Osteoblast (primary cell): ENCODE measurements around the gene PHACTR1. TPM values are rescaled to one million over a fixed set of nuclear protein-coding genes. Genes with fewer than 3 reads are reported as not detected.

Experiments
- DNase-seq: peaks from one replicate; pipeline ENCODE4 v3.0.0; 2011; ENCODE audit warnings: low spot score, mixed read lengths; ENCODE audit not compliant: insufficient read length; ENCODE audit errors: missing footprints
- H2AFZ ChIP-seq: 2 replicates; pipeline ENCODE4 v1.6.0; 2011; ENCODE audit warnings: mild to moderate bottlenecking, low read length
- H3K27ac ChIP-seq: 2 replicates; pipeline ENCODE4 v1.5.1; 2011; ENCODE audit warnings: mild to moderate bottlenecking, low read depth, low read length, moderate library complexity
- H3K27me3 ChIP-seq: 2 replicates; pipeline ENCODE4 v1.6.0; 2012; ENCODE audit warnings: mild to moderate bottlenecking, control low read depth, inconsistent platforms, low read length, moderate library complexity; ENCODE audit not compliant: insufficient read depth
- H3K36me3 ChIP-seq: 2 replicates; pipeline ENCODE4 v1.5.1; 2011; ENCODE audit warnings: mild to moderate bottlenecking, low read length, control low read depth, moderate library complexity; ENCODE audit not compliant: insufficient read depth
- H3K4me1 ChIP-seq: 2 replicates; pipeline ENCODE4 v1.5.1; 2011; ENCODE audit warnings: mild to moderate bottlenecking, low read length, control low read depth, moderate library complexity; ENCODE audit not compliant: insufficient read depth
- H3K4me2 ChIP-seq: 2 replicates; pipeline ENCODE4 v1.6.0; 2011; ENCODE audit warnings: mild to moderate bottlenecking, low read length; ENCODE audit not compliant: insufficient read depth
- H3K4me3 ChIP-seq: fragments of 200-600 bp; sonication (generic); 3 replicates; pipeline ENCODE4 v1.5.1; 2012; ENCODE audit warnings: mild to moderate bottlenecking, low read length, inconsistent platforms; ENCODE audit not compliant: insufficient read depth
- H3K79me2 ChIP-seq: 2 replicates; pipeline ENCODE4 v1.6.0; 2012; ENCODE audit warnings: mild to moderate bottlenecking, low read length, control low read depth, inconsistent platforms; ENCODE audit not compliant: insufficient read depth
- H3K9me3 ChIP-seq: 2 replicates; pipeline ENCODE4 v1.5.1; 2011; ENCODE audit warnings: low read depth, low read length, control low read depth
- H4K20me1 ChIP-seq: 2 replicates; pipeline ENCODE4 v1.6.0; 2012; ENCODE audit warnings: mild to moderate bottlenecking, low read length, control low read depth; ENCODE audit not compliant: insufficient read depth
- CTCF ChIP-seq: IDR thresholded peaks from 2 replicates; pipeline ENCODE4 v1.5.1; 2011; ENCODE audit warnings: mild to moderate bottlenecking, low read depth, low read length, moderate library complexity; ENCODE audit errors: extremely low read depth
- total RNA-seq: library from RNA; depleted of rRNA; stranded (reverse); fragments of >200 nt; gene quantifications from 2 replicates; pipeline ENCODE4 v1.2.3, GENCODE V29; 2012

Gene PHACTR1
- total RNA-seq, 1 donor: 0.36 TPM

GRCh38 chr6:13006578-13007300 lies 290.2 kb downstream of the PHACTR1 start:
- Histone ChIP-seq H3K27ac (no peak overlapping the region), H4K20me1 (no peaks in the 10 kb centered on the region)
- no peak for DNase-seq

GRCh38 chr6:13007744-13008143 lies 291.2 kb downstream of the PHACTR1 start:
- no peak overlapping the region for H2AFZ ChIP-seq
- no peaks in the 10 kb centered on the region for H3K9me3 ChIP-seq
- DNase-seq: no peak

More at GRCh38 chr6:13006578-13007300, 290.2 kb downstream of the PHACTR1 start:
- Histone ChIP-seq H3K4me1 (no peaks in the 10 kb centered on the region), H3K36me3 (no peaks in the 10 kb centered on the region), H3K4me3 (no peak overlapping the region), H2AFZ (no peak overlapping the region), H3K9me3 (no peaks in the 10 kb centered on the region), H3K79me2 (no peaks in the 10 kb centered on the region), H3K4me2 (no peak overlapping the region), H3K27me3 (no peaks in the 10 kb centered on the region)
- TF ChIP-seq CTCF: no peak

GRCh38 chr6:13009031-13009430 lies 292.5 kb downstream of the PHACTR1 start:
- no peak overlapping the region for H3K27ac ChIP-seq
- no peak for DNase-seq
- H3K4me2 ChIP-seq: no peak overlapping the region
- H3K79me2 ChIP-seq: no peaks in the 10 kb centered on the region
- no peak overlapping the region for H2AFZ ChIP-seq
- no peaks in the 10 kb centered on the region for H3K4me1 ChIP-seq
- H3K4me3 ChIP-seq: no peak overlapping the region
- H3K9me3 ChIP-seq: no peaks in the 10 kb centered on the region
- H3K27me3 ChIP-seq: peaks cover 15% of the 10 kb centered on the region
- TF ChIP-seq CTCF: no peak
- no peaks in the 10 kb centered on the region for H4K20me1 ChIP-seq
- no peaks in the 10 kb centered on the region for H3K36me3 ChIP-seq

More at GRCh38 chr6:13007744-13008143, 291.2 kb downstream of the PHACTR1 start:
- H3K4me2 ChIP-seq: no peak overlapping the region
- peaks cover 5% of the 10 kb centered on the region for H3K27me3 ChIP-seq
- H3K27ac ChIP-seq: no peak overlapping the region
- TF ChIP-seq CTCF: no peak
- no peaks in the 10 kb centered on the region for H4K20me1 ChIP-seq
- no peaks in the 10 kb centered on the region for H3K79me2 ChIP-seq
- H3K36me3 ChIP-seq: no peaks in the 10 kb centered on the region
- no peaks in the 10 kb centered on the region for H3K4me1 ChIP-seq
- no peak overlapping the region for H3K4me3 ChIP-seq

- no peak overlapping the region for H3K4me3 ChIP-seq
- H3K79me2 ChIP-seq: no peaks in the 10 kb centered on the region
- H3K27me3 ChIP-seq: peaks cover 19% of the 10 kb centered on the region
- H4K20me1 ChIP-seq: no peaks in the 10 kb centered on the region
- H3K27ac ChIP-seq: no peak overlapping the region
- no peak overlapping the region for H3K4me2 ChIP-seq
- no peaks in the 10 kb centered on the region for H3K9me3 ChIP-seq
- DNase-seq: no peak
- H2AFZ ChIP-seq: no peak overlapping the region
- no peak for TF ChIP-seq CTCF
- no peaks in the 10 kb centered on the region for H3K36me3 ChIP-seq
- no peaks in the 10 kb centered on the region for H3K4me1 ChIP-seq
These were observed 292.9 kb downstream of the PHACTR1 start for GRCh38 chr6:13009461-13009860.
